NB4 (cell line): ENCODE measurements around the gene GNB1.

Source experiments
- CTCF ChIP-seq: IDR thresholded peaks from one replicate; pipeline ENCODE4 v1.5.1; 2012; ENCODE audit warnings: low read depth, low read length
- MYC ChIP-seq: IDR thresholded peaks from 2 replicates; pipeline ENCODE4 v1.6.1; 2011; ENCODE audit warnings: low read depth, low read length
- POLR2A ChIP-seq: IDR thresholded peaks from 2 replicates; pipeline ENCODE4 v1.6.1; 2011; ENCODE audit warnings: mild to moderate bottlenecking; ENCODE audit not compliant: insufficient read length; ENCODE audit errors: extremely low read depth
- TF ChIP-seq, protein P1 (sequence below): IDR thresholded peaks from 2 replicates; pipeline ENCODE4 v1.6.1; 2011; ENCODE audit warnings: low read depth, low read length

DNA sequence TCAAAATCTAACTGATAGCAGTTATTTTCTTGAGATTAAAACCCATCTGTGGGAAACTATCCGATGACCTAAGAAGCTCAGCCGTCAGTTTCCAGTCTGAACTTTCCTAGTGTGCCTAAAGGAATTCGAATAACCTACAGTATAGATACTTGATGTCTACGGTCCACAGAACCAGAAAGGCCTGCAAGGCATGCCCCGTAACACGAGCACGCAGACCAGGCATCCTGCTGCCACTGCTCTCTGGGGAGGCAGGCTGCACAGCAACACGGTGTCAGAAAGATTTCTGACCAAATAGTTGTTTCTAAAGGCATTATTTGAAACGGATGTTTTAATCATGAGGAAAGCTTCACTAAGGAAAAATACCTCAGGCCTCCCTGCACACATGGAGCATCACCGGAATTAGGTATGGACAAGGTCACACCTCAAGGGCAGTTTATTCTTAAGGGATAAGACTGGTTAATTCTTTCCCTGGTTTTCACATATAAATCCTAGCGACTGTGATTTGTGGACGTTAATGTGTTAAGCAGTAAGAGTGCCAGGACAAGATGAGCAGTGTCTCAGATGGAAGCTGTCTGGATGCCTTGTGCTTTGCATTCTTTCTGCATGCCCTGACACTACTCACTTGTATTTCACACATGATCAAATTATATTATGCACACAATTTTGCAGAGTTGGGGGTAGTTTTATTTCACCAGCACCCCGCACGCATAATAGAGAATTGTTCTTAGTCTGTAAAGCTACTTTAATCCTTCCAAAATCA is 63.6 kb downstream of the GNB1 start:
- TF ChIP-seq CTCF (no peak), POLR2A (no peak), MYC (no peak)
- TF ChIP-seq, protein P1, sequence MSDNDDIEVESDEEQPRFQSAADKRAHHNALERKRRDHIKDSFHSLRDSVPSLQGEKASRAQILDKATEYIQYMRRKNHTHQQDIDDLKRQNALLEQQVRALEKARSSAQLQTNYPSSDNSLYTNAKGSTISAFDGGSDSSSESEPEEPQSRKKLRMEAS, result no peak
